Liver (tissue), 9 donors: ENCODE results near the gene TMEM273. TPM values are rescaled to one million over a fixed set of nuclear protein-coding genes. Genes with fewer than 3 reads are reported as not detected.

Experiments used
- DNase-seq: peaks from one replicate; pipeline ENCODE4 v3.0.0-alpha.2; 2017; ENCODE audit warnings: low spot score
- H3K27ac ChIP-seq, 2 donors: one replicate each; pipeline ENCODE4 v1.7.0; 2013; ENCODE audit warnings: inconsistent platforms in 2 of 2, low read length in 2 of 2, control low read depth in 1 of 2, low read depth in 1 of 2, mild to moderate bottlenecking in 1 of 2
- H3K27me3 ChIP-seq, 4 donors: one replicate each; pipeline versions ENCODE4 v1.6.1 to v1.7.0; 2013; ENCODE audit warnings: low read length in 3 of 4, inconsistent platforms in 1 of 4, mild to moderate bottlenecking in 1 of 4, moderate library complexity in 1 of 4; ENCODE audit not compliant: control insufficient read depth in 4 of 4, insufficient read depth in 4 of 4
- H3K36me3 ChIP-seq, 4 donors: one replicate each; pipeline versions ENCODE4 v1.6.1 to v1.7.0; 2013; ENCODE audit warnings: low read length in 3 of 4, mild to moderate bottlenecking in 3 of 4, low read depth in 1 of 4, moderate library complexity in 1 of 4; ENCODE audit not compliant: control insufficient read depth in 4 of 4, insufficient read depth in 3 of 4
- H3K4me1 ChIP-seq, 4 donors: one replicate each; pipeline versions ENCODE4 v1.6.1 to v1.7.0; 2013; ENCODE audit warnings: low read length in 3 of 4, mild to moderate bottlenecking in 3 of 4, moderate library complexity in 1 of 4; ENCODE audit not compliant: control insufficient read depth in 4 of 4, insufficient read depth in 4 of 4
- H3K4me3 ChIP-seq, 3 donors: one replicate each; pipeline versions ENCODE4 v1.6.1 to v1.7.0; 2013; ENCODE audit warnings: low read length in 3 of 3, control low read depth in 1 of 3, low read depth in 1 of 3, mild to moderate bottlenecking in 1 of 3
- H3K9ac ChIP-seq, 2 donors: one replicate each; pipeline ENCODE4 v1.7.0; 2013; ENCODE audit warnings: low read length in 2 of 2, mild to moderate bottlenecking in 2 of 2, moderate library complexity in 2 of 2, control low read depth in 1 of 2, low read depth in 1 of 2
- H3K9me3 ChIP-seq, 4 donors: one replicate each; pipeline versions ENCODE4 v1.6.1 to v1.7.0; 2013; ENCODE audit warnings: low read length in 3 of 4; ENCODE audit not compliant: control insufficient read depth in 4 of 4
- EGR1 ChIP-seq, 2 donors: IDR thresholded peaks; 2 replicates each; pipeline ENCODE4 v1.6.1; 2016 to 2018; ENCODE audit warnings: antibody characterized with exemption in 2 of 2, low read depth in 2 of 2
- FOXA1 ChIP-seq: IDR thresholded peaks from 2 replicates; pipeline ENCODE4 v1.6.1; 2016; ENCODE audit warnings: antibody characterized with exemption
- GABPA ChIP-seq, 2 donors: IDR thresholded peaks in 1 of 2; conservative IDR thresholded peaks in 1 of 2; 2 replicates each; pipeline ENCODE4 v1.6.1; 2016; ENCODE audit warnings: antibody characterized with exemption in 2 of 2, mild to moderate bottlenecking in 1 of 2, moderate library complexity in 1 of 2
- HNF4A ChIP-seq, 2 donors: conservative IDR thresholded peaks; 2 replicates each; pipeline ENCODE4 v1.6.1; 2016; ENCODE audit warnings: antibody characterized with exemption in 2 of 2, mild to moderate bottlenecking in 2 of 2
- HNF4G ChIP-seq: IDR thresholded peaks from 2 replicates; pipeline ENCODE4 v1.6.1; 2016; ENCODE audit warnings: antibody characterized with exemption
- JUND ChIP-seq, 2 donors: IDR thresholded peaks; 2 replicates each; pipeline ENCODE4 v1.6.1; 2016; ENCODE audit warnings: antibody characterized with exemption in 2 of 2
- NR2F2 ChIP-seq: IDR thresholded peaks from 2 replicates; pipeline ENCODE4 v1.6.1; 2016; ENCODE audit warnings: antibody characterized with exemption
- RAD21 ChIP-seq, 2 donors: IDR thresholded peaks; 2 replicates each; pipeline ENCODE4 v1.6.1; 2016; ENCODE audit warnings: antibody characterized with exemption in 2 of 2, mild to moderate bottlenecking in 2 of 2
- RXRA ChIP-seq, 2 donors: IDR thresholded peaks; 2 replicates each; pipeline ENCODE4 v1.6.1; 2017 to 2018; ENCODE audit warnings: antibody characterized with exemption in 2 of 2, mild to moderate bottlenecking in 1 of 2
- SP1 ChIP-seq: IDR thresholded peaks from 2 replicates; pipeline ENCODE4 v1.6.1; 2018; ENCODE audit warnings: antibody characterized with exemption, mild to moderate bottlenecking
- TAF1 ChIP-seq: conservative IDR thresholded peaks from 2 replicates; pipeline ENCODE4 v1.6.1; 2016; ENCODE audit warnings: antibody characterized with exemption, mild to moderate bottlenecking
- YY1 ChIP-seq: IDR thresholded peaks from 2 replicates; pipeline ENCODE4 v1.6.1; 2016; ENCODE audit warnings: antibody characterized with exemption, mild to moderate bottlenecking
- WGBS: extraction: QIAGEN DNeasy Blood & Tissue Kit; methylation state at CpG from one replicate; pipeline ENCODE4 v1.1.7; 2013; 5-methylcytosine and 5-hydroxymethylcytosine counted together
- polyA plus RNA-seq, 2 donors: library from polyadenylated mRNA; stranded (reverse) in 1 of 2; unstranded in 1 of 2; fragments of 200-250 nt in 1 of 2; fragments of >200 nt in 1 of 2; fragmentation: Nextera tagmentation in 1 of 2; extraction: Ambion mirVana in 1 of 2; gene quantifications; one replicate each; pipeline versions ENCODE4 v1.2.1 to v1.2.3, GENCODE V29; 2013 to 2015
- total RNA-seq, 2 donors: library from RNA; depleted of rRNA; stranded (reverse); fragments of >200 nt; gene quantifications; one replicate each; pipeline ENCODE4 v1.2.3, GENCODE V29; 2014
- TF ChIP-seq, protein P1 (sequence below): IDR thresholded peaks from 2 replicates; pipeline ENCODE4 v1.6.1; 2016; ENCODE audit warnings: antibody characterized with exemption
- TF ChIP-seq, protein P2 (sequence below): fragments of 150-350 bp; IDR thresholded peaks from 2 replicates; pipeline ENCODE4 v1.5.1; 2017; ENCODE audit warnings: improper control_type of control experiment, low read depth, low read length; ENCODE audit not compliant: missing input control
- TF ChIP-seq, protein P3 (sequence below): IDR thresholded peaks from 2 replicates; pipeline ENCODE4 v1.6.1; 2016; ENCODE audit warnings: antibody characterized with exemption, mild to moderate bottlenecking
- TF ChIP-seq, protein P4 (sequence below): IDR thresholded peaks from 2 replicates; pipeline ENCODE4 v1.6.1; 2016; ENCODE audit warnings: antibody characterized with exemption
- donor health status: healthy.
- donor health status: healthy.
- donor health status: healthy.
- donor health status: healthy.
- donor health status: healthy.

TMEM273 gene
- total and polyA plus RNA-seq, 4 donors: 2.5 to 9.5 (median 4.5) TPM

DNA sequence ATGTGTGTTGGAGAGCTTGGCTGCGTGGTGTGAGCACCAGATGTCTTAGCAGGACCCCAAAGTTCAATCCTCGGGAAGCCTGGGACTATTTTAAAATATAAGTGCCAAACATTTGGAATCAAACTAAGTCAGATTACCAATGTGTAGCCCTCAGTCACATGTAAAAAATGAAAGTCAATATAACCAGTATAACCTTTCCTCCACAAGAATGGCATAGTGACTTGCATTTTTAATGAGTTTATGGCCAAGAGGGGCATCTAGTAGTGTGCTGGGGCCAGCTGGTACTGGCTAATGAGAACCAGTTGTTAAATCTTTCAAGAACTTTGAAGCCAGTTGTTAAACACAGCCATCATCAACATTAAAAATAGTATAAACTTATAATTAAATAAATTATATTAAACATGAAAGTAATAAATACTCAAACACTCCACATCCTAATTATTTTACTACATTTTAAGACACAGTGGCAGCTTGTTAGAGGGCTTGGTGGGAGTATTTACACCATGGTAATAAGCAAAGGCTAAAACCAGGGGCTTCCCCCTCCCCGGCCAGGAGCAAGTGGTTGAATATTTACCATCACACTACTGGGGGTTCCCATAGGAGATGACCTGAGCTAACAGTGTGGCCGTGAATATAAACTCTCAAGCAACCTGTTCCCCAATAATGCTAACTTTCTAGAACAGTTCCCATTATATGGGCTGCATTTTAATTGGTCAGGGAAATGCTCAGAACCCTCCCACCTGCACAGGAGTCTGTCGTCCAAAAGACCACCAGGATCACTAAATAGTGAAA lies 46.5 kb downstream of the TMEM273 start:
- no peak for TF ChIP-seq YY1
- no peak for TF ChIP-seq RAD21 (IDR thresholded peaks at IDR 0.05)
- TF ChIP-seq NR2F2: no peak
- no peak for TF ChIP-seq JUND (IDR thresholded peaks at IDR 0.05)
- no peak for TF ChIP-seq HNF4G
- TF ChIP-seq, protein P1, sequence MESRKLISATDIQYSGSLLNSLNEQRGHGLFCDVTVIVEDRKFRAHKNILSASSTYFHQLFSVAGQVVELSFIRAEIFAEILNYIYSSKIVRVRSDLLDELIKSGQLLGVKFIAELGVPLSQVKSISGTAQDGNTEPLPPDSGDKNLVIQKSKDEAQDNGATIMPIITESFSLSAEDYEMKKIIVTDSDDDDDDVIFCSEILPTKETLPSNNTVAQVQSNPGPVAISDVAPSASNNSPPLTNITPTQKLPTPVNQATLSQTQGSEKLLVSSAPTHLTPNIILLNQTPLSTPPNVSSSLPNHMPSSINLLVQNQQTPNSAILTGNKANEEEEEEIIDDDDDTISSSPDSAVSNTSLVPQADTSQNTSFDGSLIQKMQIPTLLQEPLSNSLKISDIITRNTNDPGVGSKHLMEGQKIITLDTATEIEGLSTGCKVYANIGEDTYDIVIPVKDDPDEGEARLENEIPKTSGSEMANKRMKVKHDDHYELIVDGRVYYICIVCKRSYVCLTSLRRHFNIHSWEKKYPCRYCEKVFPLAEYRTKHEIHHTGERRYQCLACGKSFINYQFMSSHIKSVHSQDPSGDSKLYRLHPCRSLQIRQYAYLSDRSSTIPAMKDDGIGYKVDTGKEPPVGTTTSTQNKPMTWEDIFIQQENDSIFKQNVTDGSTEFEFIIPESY: no peak
- no peaks in the 10 kb centered on the region for H3K36me3 ChIP-seq
- no peaks in the 10 kb centered on the region for H3K9me3 ChIP-seq
- H3K27me3 ChIP-seq: no peaks in the 10 kb centered on the region
- no peak for DNase-seq
- H3K4me3 ChIP-seq: no peak overlapping the region
- no peaks in the 10 kb centered on the region for H3K4me1 ChIP-seq
- WGBS: 85% methylated on average over 5 of the region's 5 CpGs
- no peak overlapping the region for H3K27ac ChIP-seq
- no peak overlapping the region for H3K9ac ChIP-seq

DNA sequence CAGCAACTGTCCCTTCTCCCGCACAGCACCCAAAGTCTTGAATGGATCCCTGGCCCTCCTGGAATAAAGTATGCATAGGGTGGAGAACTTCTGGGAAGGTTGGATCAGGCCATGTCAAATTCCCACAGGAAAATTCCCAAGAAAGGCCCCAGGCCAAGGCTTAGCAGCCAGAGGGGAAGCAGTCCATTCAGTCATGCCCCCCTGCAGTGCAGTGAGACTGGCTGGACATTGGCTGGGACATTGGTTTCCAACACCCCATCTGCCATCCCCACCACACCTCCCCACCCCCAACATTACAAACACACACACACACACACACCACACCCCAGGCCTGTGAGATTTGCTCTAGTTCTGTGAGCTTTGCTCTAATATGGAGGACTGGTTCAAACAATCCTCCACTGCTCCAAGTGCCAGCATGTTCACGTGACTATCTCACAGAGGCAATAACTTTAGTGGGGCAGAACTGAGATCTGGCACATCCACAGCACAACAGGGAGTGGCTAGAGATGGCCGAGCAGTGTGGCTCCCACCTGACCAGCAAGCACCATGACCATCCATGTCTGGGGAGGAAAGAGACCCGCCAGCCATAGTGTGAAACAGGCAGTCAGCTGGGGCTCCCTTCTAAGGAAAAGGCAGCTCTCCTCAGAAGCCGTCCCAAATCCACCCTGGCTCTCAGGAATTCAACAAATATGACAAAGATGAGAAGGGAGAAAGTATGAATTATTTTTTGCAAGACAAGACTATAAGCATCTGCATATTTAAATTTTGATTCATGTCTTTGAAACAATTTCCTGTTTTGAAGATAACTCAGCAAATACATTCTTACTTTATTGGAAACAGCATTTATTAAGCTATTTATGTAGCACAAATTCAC lies 47.6 kb downstream of the TMEM273 start:
- WGBS: 82% methylated on average over 5 of the region's 5 CpGs
- TF ChIP-seq NR2F2: no peak
- TF ChIP-seq RXRA (IDR thresholded peaks at IDR 0.05): no peak
- Histone ChIP-seq H3K27me3 (peaks cover 0 to under 1% (median 0%) of the 10 kb centered on the region in 4 donors), H3K9me3 (no peaks in the 10 kb centered on the region), H3K4me1 (no peaks in the 10 kb centered on the region), H3K36me3 (no peaks in the 10 kb centered on the region), H3K4me3 (no peak overlapping the region), H3K9ac (no peak overlapping the region), H3K27ac (no peak overlapping the region)
- DNase-seq: no peak

DNA sequence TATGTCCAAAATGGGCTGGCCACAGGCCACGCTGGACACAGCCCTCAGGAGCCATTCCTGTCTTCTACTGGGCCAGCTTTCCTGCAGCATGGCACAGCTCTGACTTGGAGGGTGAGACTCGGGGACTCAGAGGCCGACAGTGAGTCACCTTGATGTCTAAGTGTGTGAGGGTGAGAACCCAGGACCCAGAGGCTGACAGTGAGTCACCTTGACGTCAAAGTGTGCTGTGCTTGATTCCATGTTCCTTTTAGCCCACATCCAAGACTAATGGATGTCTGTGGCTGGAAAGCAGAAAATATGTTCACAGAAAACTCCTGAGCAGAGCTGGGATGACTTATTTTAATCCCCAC lies 48.4 kb downstream of the TMEM273 start:
- WGBS: 89% methylated on average over 4 of the region's 4 CpGs
- no peak for DNase-seq
- Histone ChIP-seq H3K36me3 (no peaks in the 10 kb centered on the region), H3K9ac (no peak overlapping the region), H3K4me1 (no peaks in the 10 kb centered on the region), H3K9me3 (no peaks in the 10 kb centered on the region), H3K27me3 (peaks cover 0 to 3% (median 0%) of the 10 kb centered on the region in 4 donors), H3K27ac (no peak overlapping the region), H3K4me3 (no peak overlapping the region)
- TF ChIP-seq FOXA1 (no peak), NR2F2 (no peak), GABPA (IDR thresholded peaks at IDR 0.05 in 1 of 2, conservative IDR thresholded peaks at IDR 0.05 in 1 of 2) (no peak), EGR1 (IDR thresholded peaks at IDR 0.05; ENCODE audit: low read depth in 2 of 2) (no peak), TAF1 (no peak), SP1 (no peak), JUND (IDR thresholded peaks at IDR 0.05) (no peak), HNF4A (conservative IDR thresholded peaks at IDR 0.05) (no peak), HNF4G (no peak)
- TF ChIP-seq, protein P1: no peak
- TF ChIP-seq, protein P2, sequence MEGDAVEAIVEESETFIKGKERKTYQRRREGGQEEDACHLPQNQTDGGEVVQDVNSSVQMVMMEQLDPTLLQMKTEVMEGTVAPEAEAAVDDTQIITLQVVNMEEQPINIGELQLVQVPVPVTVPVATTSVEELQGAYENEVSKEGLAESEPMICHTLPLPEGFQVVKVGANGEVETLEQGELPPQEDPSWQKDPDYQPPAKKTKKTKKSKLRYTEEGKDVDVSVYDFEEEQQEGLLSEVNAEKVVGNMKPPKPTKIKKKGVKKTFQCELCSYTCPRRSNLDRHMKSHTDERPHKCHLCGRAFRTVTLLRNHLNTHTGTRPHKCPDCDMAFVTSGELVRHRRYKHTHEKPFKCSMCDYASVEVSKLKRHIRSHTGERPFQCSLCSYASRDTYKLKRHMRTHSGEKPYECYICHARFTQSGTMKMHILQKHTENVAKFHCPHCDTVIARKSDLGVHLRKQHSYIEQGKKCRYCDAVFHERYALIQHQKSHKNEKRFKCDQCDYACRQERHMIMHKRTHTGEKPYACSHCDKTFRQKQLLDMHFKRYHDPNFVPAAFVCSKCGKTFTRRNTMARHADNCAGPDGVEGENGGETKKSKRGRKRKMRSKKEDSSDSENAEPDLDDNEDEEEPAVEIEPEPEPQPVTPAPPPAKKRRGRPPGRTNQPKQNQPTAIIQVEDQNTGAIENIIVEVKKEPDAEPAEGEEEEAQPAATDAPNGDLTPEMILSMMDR: no peak
- TF ChIP-seq, protein P3, sequence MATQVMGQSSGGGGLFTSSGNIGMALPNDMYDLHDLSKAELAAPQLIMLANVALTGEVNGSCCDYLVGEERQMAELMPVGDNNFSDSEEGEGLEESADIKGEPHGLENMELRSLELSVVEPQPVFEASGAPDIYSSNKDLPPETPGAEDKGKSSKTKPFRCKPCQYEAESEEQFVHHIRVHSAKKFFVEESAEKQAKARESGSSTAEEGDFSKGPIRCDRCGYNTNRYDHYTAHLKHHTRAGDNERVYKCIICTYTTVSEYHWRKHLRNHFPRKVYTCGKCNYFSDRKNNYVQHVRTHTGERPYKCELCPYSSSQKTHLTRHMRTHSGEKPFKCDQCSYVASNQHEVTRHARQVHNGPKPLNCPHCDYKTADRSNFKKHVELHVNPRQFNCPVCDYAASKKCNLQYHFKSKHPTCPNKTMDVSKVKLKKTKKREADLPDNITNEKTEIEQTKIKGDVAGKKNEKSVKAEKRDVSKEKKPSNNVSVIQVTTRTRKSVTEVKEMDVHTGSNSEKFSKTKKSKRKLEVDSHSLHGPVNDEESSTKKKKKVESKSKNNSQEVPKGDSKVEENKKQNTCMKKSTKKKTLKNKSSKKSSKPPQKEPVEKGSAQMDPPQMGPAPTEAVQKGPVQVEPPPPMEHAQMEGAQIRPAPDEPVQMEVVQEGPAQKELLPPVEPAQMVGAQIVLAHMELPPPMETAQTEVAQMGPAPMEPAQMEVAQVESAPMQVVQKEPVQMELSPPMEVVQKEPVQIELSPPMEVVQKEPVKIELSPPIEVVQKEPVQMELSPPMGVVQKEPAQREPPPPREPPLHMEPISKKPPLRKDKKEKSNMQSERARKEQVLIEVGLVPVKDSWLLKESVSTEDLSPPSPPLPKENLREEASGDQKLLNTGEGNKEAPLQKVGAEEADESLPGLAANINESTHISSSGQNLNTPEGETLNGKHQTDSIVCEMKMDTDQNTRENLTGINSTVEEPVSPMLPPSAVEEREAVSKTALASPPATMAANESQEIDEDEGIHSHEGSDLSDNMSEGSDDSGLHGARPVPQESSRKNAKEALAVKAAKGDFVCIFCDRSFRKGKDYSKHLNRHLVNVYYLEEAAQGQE: no peak
- TF ChIP-seq, protein P4, sequence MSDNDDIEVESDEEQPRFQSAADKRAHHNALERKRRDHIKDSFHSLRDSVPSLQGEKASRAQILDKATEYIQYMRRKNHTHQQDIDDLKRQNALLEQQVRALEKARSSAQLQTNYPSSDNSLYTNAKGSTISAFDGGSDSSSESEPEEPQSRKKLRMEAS: no peak
